Transverse colon (tissue), 4 donors: ENCODE measurements around the gene ANAPC2. TPM values are rescaled to one million over a fixed set of nuclear protein-coding genes. Genes with fewer than 3 reads are reported as not detected.
A peak's percentile ranks its signal among the peaks of the same experiment; 100 is the strongest.

Source experiments
- DNase-seq: peaks from one replicate; pipeline ENCODE4 v3.0.0-alpha.2; 2019
- H3K27ac ChIP-seq, 4 donors: fragments of 200-600 bp; sonication (generic); 2 replicates each; pipeline ENCODE4 v1.5.1; 2016 to 2018; ENCODE audit warnings: inconsistent platforms in 4 of 4
- H3K27me3 ChIP-seq: fragments of 200-600 bp; sonication (generic); 2 replicates; pipeline ENCODE4 v1.5.1; 2017; ENCODE audit warnings: inconsistent platforms
- H3K36me3 ChIP-seq, 4 donors: fragments of 200-600 bp; sonication (generic); 2 replicates each; pipeline ENCODE4 v1.5.1; 2017 to 2019; ENCODE audit warnings: inconsistent platforms in 4 of 4
- H3K4me1 ChIP-seq, 4 donors: fragments of 200-600 bp; sonication (generic); 2 replicates each; pipeline ENCODE4 v1.5.1; 2017 to 2020; ENCODE audit warnings: inconsistent platforms in 4 of 4
- H3K4me3 ChIP-seq, 4 donors: fragments of 200-600 bp; sonication (generic); 1 replicate in 1 of 4; 2 replicates in 3 of 4; pipeline versions ENCODE4 v1.5.1 to v1.6.1; 2017 to 2019; ENCODE audit warnings: inconsistent platforms in 4 of 4
- H3K9me3 ChIP-seq, 2 donors: fragments of 200-600 bp; sonication (generic); 2 replicates each; pipeline ENCODE4 v1.5.1; 2017 to 2019; ENCODE audit warnings: inconsistent platforms in 2 of 2
- CTCF ChIP-seq, 5 experiments: fragments of 200-600 bp in 3 of 5; fragments of 450-650 bp in 2 of 5; sonication (generic) in 3 of 5; IDR thresholded peaks; 1 replicate in 2 of 5; 2 replicates in 3 of 5; pipeline ENCODE4 v1.5.1; 2016 to 2017; ENCODE audit warnings: antibody characterized with exemption in 5 of 5, inconsistent platforms in 3 of 5, mild to moderate bottlenecking in 2 of 5, moderate library complexity in 1 of 5
- EP300 ChIP-seq: sonication (generic); formaldehyde crosslinking; IDR thresholded peaks from one replicate; pipeline ENCODE4 v1.6.1; 2017; ENCODE audit warnings: antibody characterized with exemption, low read depth
- POLR2A ChIP-seq: fragments of 450-650 bp; IDR thresholded peaks from one replicate; pipeline ENCODE4 v1.6.1; 2016; ENCODE audit warnings: antibody characterized with exemption, mild to moderate bottlenecking, moderate library complexity
- POLR2AphosphoS5 ChIP-seq, 3 donors: sonication (generic); formaldehyde crosslinking; IDR thresholded peaks; one replicate each; pipeline ENCODE4 v1.6.1; 2016; ENCODE audit warnings: antibody characterized with exemption in 3 of 3
- WGBS, 2 donors: methylation state at CpG; one replicate each; pipeline ENCODE4 v1.1.5; 2018; ENCODE audit warnings: low coverage in 1 of 2; 5-methylcytosine and 5-hydroxymethylcytosine counted together
- in situ Hi-C, 4 donors: fragments of 200-750 bp; cut with MboI; loops; one replicate each; pipeline versions ENCODE4 v1.15.0 to v1.15.1; 2017; ENCODE audit warnings: low sequenced_read_pairs in 3 of 4, low pct_ligation_motif_present in 1 of 4, low pct_unique_long_range_greater_than_20kb in 1 of 4
- intact Hi-C: fragments of 100-400 bp; cut with DNase I; formaldehyde crosslinking; loops from one replicate; pipeline ENCODE4 v1.15.1; 2023; ENCODE audit warnings: low total_unique reads
- total RNA-seq, 4 donors: library from RNA; depleted of rRNA; stranded (reverse); fragments of >200 nt; gene quantifications; one replicate each; pipeline ENCODE4 v1.1.0, GENCODE V29; 2016

Gene ANAPC2
- total RNA-seq, 4 donors from 2014 or later: 37.0 to 176 (median 70.3) TPM

DNA sequence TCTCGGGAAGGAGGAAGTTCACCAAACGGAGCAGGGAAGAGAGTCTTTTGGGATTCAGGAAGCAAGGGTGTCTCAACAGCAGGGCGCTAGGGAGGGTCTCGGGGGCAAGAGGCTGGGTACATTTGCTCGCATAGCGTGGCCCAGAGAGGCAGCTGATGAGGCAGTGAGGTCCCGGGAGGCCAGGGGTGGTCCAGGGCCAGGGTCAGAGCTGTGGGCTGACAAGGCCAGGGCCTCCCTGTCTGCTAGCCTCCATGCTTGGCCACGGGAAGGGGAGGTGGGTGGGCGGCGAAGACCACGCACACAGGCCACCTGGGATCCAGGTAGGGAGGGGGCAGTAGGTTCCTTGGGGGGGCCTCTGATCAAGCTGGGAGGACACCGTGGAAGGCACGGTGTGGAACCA, 23.2 kb upstream of the ANAPC2 start:
- in situ Hi-C loops: loop anchor here in 1 of 4 donors (25.0 kb wide), 1 partner anchor 99 kb away; the partner anchor contains the start of gene DPP7
- no peaks in the 10 kb centered on the region for H3K9me3 ChIP-seq
- no peaks in the 10 kb centered on the region for H3K27me3 ChIP-seq
- H3K36me3 ChIP-seq: no peaks in the 10 kb centered on the region
- WGBS, 2 donors: 82% methylated on average over 13 of the region's 13 CpGs; no CpG with 5 or more reads in 1 of the 2 donors
- no peak for DNase-seq
- intact Hi-C loops: no loop called here
- TF ChIP-seq POLR2A: no peak
- TF ChIP-seq EP300: no peak
- TF ChIP-seq CTCF (IDR thresholded peaks at IDR 0.05): no peak
- TF ChIP-seq POLR2AphosphoS5 (IDR thresholded peaks at IDR 0.05): no peak
- H3K4me1 ChIP-seq: peaks cover 3 to 6% (median 4%) of the 10 kb centered on the region in 4 donors
- H3K27ac ChIP-seq: no peak overlapping the region
- no peak overlapping the region for H3K4me3 ChIP-seq

GRCh38 chr9:137206602-137207001, 18.2 kb upstream of the ANAPC2 start:
- peak overlapping the region in 1 of 4 donors; percentile 92 for H3K4me3 ChIP-seq

GRCh38 chr9:137205126-137206069, 17.0 kb upstream of the ANAPC2 start, which contains the start of the genes NDOR1 and TMEM203:
NDOR1 (plus strand) TSS chr9:137205700; CDS start chr9:137205778, 78 bp downstream.
TMEM203 (minus strand) TSS chr9:137205648; CDS start chr9:137205414, 234 bp downstream.
- H3K4me3 ChIP-seq: peak within 1 kb of the TSS; percentile 62 to 98 (median 95)
- no peaks in the 10 kb centered on the region for H3K9me3 ChIP-seq
- 1% methylated on average over 65 of the region's 98 CpGs; no CpG with 5 or more reads in 1 of the 2 donors for WGBS, 2 donors
- H3K27ac ChIP-seq: peak within 1 kb of the TSS; percentile 84 to 93 (median 90)
- peak; percentile 85 for TF ChIP-seq POLR2A
- TF ChIP-seq EP300: no peak
- peak; percentile 88 to 97 (median 96) for TF ChIP-seq POLR2AphosphoS5 (IDR thresholded peaks at IDR 0.05)
- no peak for TF ChIP-seq CTCF (IDR thresholded peaks at IDR 0.05)
- no peaks in the 10 kb centered on the region for H3K27me3 ChIP-seq
- DNase-seq: peak; percentile 94
- intact Hi-C loops (no loop called here), in situ Hi-C loops (loop anchor here in 1 of 4 donors (25.0 kb wide), 1 partner anchor 93 kb away; the partner anchor contains the start of gene DPP7)
- no peaks in the 10 kb centered on the region for H3K36me3 ChIP-seq
- H3K4me1 ChIP-seq: peaks cover 32 to 51% (median 42%) of the 10 kb centered on the region in 4 donors

More at GRCh38 chr9:137206602-137207001, 18.2 kb upstream of the ANAPC2 start:
- H3K36me3 ChIP-seq: no peaks in the 10 kb centered on the region
- TF ChIP-seq EP300 (no peak), CTCF (IDR thresholded peaks at IDR 0.05) (no peak), POLR2AphosphoS5 (IDR thresholded peaks at IDR 0.05) (no peak), POLR2A (no peak)
- no peak for DNase-seq
- H3K27me3 ChIP-seq: no peaks in the 10 kb centered on the region
- 60 to 74% methylated on average over 4 to 7 of the region's 7 CpGs for WGBS, 2 donors
- H3K27ac ChIP-seq: no peak overlapping the region
- intact Hi-C loops (no loop called here), in situ Hi-C loops (loop anchor here in 1 of 4 donors (25.0 kb wide), 1 partner anchor 94 kb away; the partner anchor contains the start of gene DPP7)
- peaks cover 26 to 45% (median 35%) of the 10 kb centered on the region in 4 donors for H3K4me1 ChIP-seq
- no peaks in the 10 kb centered on the region for H3K9me3 ChIP-seq

DNA sequence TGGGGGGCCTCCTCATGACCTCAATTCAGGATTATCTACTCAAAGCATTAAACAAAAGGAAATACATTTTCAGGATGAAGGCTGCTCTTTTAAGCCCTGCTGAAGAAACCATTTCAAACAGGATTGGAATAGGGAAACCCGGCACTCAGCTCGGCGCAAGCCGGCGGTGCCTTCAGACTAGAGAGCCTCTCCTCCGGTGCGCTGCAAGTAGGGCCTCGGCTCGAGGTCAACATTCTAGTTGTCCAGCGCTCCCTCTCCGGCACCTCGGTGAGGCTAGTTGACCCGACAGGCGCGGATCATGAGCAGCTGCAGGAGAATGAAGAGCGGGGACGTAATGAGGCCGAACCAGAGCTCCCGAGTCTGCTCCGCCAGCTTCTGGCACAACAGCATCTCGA, 16.4 kb upstream of the ANAPC2 start:
- Histone ChIP-seq H3K27me3 (no peaks in the 10 kb centered on the region), H3K27ac (peak overlapping the region; percentile 84 to 93 (median 90)), H3K4me1 (peaks cover 33 to 52% (median 44%) of the 10 kb centered on the region in 4 donors), H3K36me3 (no peaks in the 10 kb centered on the region), H3K4me3 (peak overlapping the region; percentile 62 to 98 (median 95)), H3K9me3 (no peaks in the 10 kb centered on the region)
- TF ChIP-seq POLR2A: no peak
- TF ChIP-seq CTCF (IDR thresholded peaks at IDR 0.05): no peak
- TF ChIP-seq EP300: no peak
- TF ChIP-seq POLR2AphosphoS5 (IDR thresholded peaks at IDR 0.05): no peak
- DNase-seq: no peak
- intact Hi-C loops: no loop called here
- in situ Hi-C loops: loop anchor here in 1 of 4 donors (25.0 kb wide), 1 partner anchor 92 kb away; the partner anchor contains the start of gene DPP7
- WGBS, 2 donors: 11 to 55% methylated on average over 4 to 21 of the region's 21 CpGs
